ENCODE results near the gene ACOXL.
"Not testable (repeated sequence)": the region's sequence is repeated elsewhere in the genome, so short reads cannot be mapped to it uniquely, and the experiment has no call there.

The ACOXL gene

DNA sequence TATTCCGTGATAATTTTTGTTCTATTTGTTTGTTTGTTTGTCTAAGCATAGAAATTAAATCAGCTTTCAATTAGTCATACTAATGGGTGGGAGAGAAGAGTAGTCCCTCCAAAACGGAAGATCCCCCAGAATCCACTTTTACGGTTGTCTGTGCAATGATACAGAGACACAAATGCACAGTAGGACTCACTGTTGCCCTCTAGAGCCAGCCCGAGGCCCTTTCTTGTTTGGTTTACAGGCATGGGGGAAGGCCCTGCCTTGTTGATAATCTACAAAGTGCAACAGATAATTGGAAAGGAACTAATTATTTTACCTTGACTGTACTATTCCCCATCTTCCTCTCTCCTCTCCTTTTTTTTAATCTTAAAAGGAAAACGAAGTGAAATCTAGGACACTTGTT lies 121.1 kb downstream of the ACOXL start:
- Histone ChIP-seq H3K4me1 (ENCODE audit: control insufficient read depth, insufficient read depth, low read length) (peaks cover 2% of the 10 kb centered on the region), H3K9me3 (ENCODE audit: control insufficient read depth, insufficient read depth, low read length) (no peaks in the 10 kb centered on the region), H3K36me3 (ENCODE audit: control insufficient read depth, insufficient read depth, low read length) (no peaks in the 10 kb centered on the region), H3K27me3 (ENCODE audit: control insufficient read depth, insufficient read depth, low read length) (no peaks in the 10 kb centered on the region), H3K4me3 (ENCODE audit: low read length) (no peak overlapping the region), H3K27ac (ENCODE audit: low read length) (no peak overlapping the region)
- WGBS (ENCODE audit: insufficient coverage, insufficient read length) = no CpG with 5 or more reads among the region's 5 CpGs
- DNase-seq (ENCODE audit: low read depth, low spot score) = no peak

DNA sequence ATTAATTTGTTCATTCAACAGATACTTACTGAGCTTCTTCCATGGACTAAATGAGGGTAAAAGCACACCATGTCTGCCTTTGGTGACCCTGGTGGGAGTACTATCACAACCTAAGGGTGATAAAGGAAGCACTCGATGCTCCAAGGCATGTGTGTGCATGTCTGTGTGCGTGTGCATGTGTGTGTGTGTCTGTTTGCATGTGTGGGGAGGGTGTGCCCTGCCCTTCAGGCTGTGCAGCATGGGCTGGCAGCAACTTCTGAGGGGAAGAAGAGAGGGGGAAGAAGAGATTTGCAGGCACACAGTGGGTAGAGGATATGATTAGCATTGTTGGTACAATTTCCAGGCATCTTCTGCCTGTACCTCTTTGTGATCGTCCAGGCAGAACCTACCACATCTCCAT lies 121.6 kb downstream of the ACOXL start:
- H3K9me3 ChIP-seq (ENCODE audit: control insufficient read depth, insufficient read depth, low read length) = no peaks in the 10 kb centered on the region
- H3K27me3 ChIP-seq (ENCODE audit: control insufficient read depth, insufficient read depth, low read length) = no peaks in the 10 kb centered on the region
- peaks cover 2% of the 10 kb centered on the region for H3K4me1 ChIP-seq (ENCODE audit: control insufficient read depth, insufficient read depth, low read length)
- no peak overlapping the region for H3K27ac ChIP-seq (ENCODE audit: low read length)
- H3K36me3 ChIP-seq (ENCODE audit: control insufficient read depth, insufficient read depth, low read length) = no peaks in the 10 kb centered on the region
- DNase-seq (ENCODE audit: low read depth, low spot score) = no peak
- no peak overlapping the region for H3K4me3 ChIP-seq (ENCODE audit: low read length)
- no CpG with 5 or more reads among the region's 3 CpGs for WGBS (ENCODE audit: insufficient coverage, insufficient read length)

DNA sequence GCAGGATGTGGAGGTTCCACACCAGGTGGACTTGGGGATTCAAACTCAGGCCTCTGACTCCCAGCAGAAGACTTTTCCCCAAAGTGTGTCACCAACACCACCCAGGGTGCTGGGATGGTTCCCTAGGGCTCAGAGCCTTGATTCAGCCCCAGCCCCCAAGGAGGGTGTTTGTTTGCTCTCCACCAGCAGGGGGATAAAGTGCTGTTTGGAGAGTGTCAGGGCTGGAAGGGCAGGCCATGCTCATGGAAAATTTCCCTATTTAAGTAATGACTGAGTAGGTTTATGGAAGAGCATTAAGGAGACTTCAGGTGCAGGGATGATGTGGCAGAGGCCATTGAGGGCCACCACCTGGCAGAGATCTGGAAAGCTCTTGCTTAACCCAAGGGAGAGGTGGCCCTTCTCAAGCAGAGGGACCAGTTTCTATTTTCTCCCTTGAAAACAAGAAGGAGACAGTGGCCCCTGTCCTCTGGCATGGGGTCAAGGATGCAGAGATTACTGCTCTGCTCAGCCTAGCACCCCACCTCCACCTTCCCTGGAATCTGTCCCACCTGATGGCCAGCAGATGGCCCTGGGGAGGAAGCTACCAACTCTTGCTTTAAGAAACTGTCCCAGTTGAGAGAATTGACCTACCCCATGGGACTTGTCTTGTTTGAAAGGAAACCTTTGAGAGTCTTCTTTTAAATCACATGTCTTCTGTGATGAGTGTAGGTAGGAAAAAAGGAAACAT lies 122.1 kb downstream of the ACOXL start:
- H3K4me1 ChIP-seq (ENCODE audit: control insufficient read depth, insufficient read depth, low read length) = peaks cover 5% of the 10 kb centered on the region
- no peak for DNase-seq (ENCODE audit: low read depth, low spot score)
- H3K27me3 ChIP-seq (ENCODE audit: control insufficient read depth, insufficient read depth, low read length) = no peaks in the 10 kb centered on the region

DNA sequence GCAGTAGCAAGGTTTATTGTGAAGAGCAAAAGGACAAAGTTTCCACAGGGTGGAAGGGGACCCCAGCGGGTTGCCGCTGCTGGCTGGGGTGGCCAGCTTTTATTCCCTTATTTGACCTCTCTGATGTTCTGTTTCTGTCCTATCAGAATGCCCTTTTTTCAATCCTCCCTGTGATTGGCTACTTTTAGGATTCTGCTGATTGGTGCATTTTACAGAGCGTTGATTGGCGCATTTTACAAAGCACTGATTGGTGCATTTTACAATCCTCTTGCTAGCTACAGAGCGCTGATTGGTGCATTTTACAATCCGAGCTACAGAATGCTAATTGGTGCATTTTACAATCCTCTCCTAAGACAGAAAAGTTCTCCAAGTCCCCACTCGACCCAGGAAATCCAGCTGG lies 123.5 kb downstream of the ACOXL start:
- not testable (repeated sequence) for H3K4me3 ChIP-seq (ENCODE audit: low read length); DNase-seq (ENCODE audit: low read depth, low spot score); H3K27ac ChIP-seq (ENCODE audit: low read length); H3K9me3 ChIP-seq (ENCODE audit: control insufficient read depth, insufficient read depth, low read length); H3K27me3 ChIP-seq (ENCODE audit: control insufficient read depth, insufficient read depth, low read length); H3K36me3 ChIP-seq (ENCODE audit: control insufficient read depth, insufficient read depth, low read length); H3K4me1 ChIP-seq (ENCODE audit: control insufficient read depth, insufficient read depth, low read length)
- WGBS (ENCODE audit: insufficient coverage, insufficient read length) = no CpG with 5 or more reads among the region's 7 CpGs

More for the DNA sequence above, 122.1 kb downstream of the ACOXL start:
- Histone ChIP-seq H3K27ac (ENCODE audit: low read length) (no peak overlapping the region), H3K36me3 (ENCODE audit: control insufficient read depth, insufficient read depth, low read length) (no peaks in the 10 kb centered on the region), H3K4me3 (ENCODE audit: low read length) (no peak overlapping the region), H3K9me3 (ENCODE audit: control insufficient read depth, insufficient read depth, low read length) (no peaks in the 10 kb centered on the region)

DNA sequence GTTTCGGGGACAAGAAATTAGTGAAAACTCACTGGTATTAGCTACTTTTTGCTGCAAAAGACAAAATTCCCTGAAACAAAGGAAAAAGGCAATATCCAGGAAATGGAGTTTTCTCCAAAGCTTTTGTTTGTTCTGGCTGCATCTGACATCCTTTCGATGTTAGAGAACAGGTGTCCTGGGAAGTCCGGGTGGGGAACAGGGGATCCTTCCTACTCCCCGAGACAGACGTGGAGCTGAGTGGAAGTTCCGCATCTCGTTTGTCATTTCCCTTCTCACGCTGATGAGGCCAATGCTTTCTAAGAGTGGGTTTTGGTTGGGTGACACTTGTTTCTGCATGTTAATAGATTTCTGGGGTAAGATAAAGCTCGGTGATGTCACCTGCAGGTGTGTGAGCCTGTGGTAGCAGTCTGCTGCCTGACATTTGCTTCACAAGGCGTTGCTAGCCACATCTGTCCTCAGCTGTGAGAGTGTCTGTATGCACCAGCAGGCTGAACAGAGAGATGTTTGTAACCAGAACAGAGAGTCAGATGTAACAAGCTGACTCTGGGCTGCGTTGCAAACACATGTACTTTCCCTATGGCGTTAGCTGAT lies 125.9 kb downstream of the ACOXL start:
- no peak for DNase-seq (ENCODE audit: low read depth, low spot score)
- WGBS (ENCODE audit: insufficient coverage, insufficient read length) = no CpG with 5 or more reads among the region's 12 CpGs
- Histone ChIP-seq H3K36me3 (ENCODE audit: control insufficient read depth, insufficient read depth, low read length) (no peaks in the 10 kb centered on the region), H3K27ac (ENCODE audit: low read length) (no peak overlapping the region), H3K9me3 (ENCODE audit: control insufficient read depth, insufficient read depth, low read length) (no peaks in the 10 kb centered on the region), H3K27me3 (ENCODE audit: control insufficient read depth, insufficient read depth, low read length) (no peaks in the 10 kb centered on the region), H3K4me1 (ENCODE audit: control insufficient read depth, insufficient read depth, low read length) (peaks cover 7% of the 10 kb centered on the region), H3K4me3 (ENCODE audit: low read length) (no peak overlapping the region)

DNA sequence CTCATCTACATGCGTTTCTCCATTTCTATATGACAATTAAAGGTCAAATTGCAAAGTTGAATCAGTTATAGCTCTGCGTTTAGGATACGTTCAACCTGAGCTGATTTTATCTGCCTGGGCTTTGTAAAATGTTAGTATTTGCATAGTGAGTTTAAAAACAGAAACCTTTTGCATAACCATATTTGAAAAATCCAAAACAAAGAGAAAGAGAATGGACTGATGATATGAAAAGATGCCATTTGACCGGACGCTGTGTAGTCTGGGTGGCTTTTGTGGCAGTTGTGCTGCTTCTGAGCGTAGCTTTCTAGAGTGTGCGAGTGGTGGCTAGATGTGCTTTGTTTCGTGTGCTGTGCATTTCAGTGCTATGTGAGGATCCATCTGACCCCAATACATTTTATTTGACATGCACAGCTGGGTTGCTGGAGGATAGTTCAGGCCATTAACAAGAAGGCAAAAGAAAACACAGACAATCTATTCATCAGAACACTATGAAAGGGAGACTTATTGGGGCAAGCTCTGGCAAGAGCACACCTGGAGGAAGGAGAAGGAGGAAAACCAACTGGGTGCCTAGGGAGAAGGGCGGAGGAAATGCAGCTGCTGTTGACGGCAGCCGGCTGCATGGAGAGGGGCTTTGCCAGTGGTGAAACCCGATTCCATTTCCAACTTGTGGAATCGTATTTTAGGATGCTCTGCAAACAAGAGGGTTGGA lies 126.8 kb downstream of the ACOXL start:
- no peak overlapping the region for H3K27ac ChIP-seq (ENCODE audit: low read length)
- H3K4me1 ChIP-seq (ENCODE audit: control insufficient read depth, insufficient read depth, low read length) = peaks cover 7% of the 10 kb centered on the region
- WGBS (ENCODE audit: insufficient coverage, insufficient read length) = no CpG with 5 or more reads among the region's 13 CpGs
- H3K4me3 ChIP-seq (ENCODE audit: low read length) = no peak overlapping the region
- H3K27me3 ChIP-seq (ENCODE audit: control insufficient read depth, insufficient read depth, low read length) = no peaks in the 10 kb centered on the region
- H3K36me3 ChIP-seq (ENCODE audit: control insufficient read depth, insufficient read depth, low read length) = no peaks in the 10 kb centered on the region
- no peaks in the 10 kb centered on the region for H3K9me3 ChIP-seq (ENCODE audit: control insufficient read depth, insufficient read depth, low read length)
- DNase-seq (ENCODE audit: low read depth, low spot score) = no peak

DNA sequence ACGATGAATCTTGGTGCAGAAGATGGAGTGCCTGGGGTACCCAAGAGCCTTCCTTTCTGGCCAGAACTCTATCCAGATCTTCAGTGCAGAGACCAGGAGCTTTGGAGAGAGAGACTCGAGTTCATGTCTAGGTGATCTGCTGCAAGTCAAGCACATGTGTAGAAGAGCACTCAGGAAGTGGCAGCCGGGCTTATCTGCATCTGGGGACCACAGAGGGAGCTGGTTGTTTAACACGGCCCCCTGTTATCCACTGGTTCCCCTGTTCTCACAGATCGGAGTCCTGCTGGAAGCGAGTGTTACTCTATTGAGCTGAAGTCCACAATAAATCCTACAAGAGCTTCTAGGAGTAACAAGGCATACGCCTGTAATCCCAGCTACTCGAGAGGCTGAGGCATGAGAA lies 128.3 kb downstream of the ACOXL start:
- Histone ChIP-seq H3K4me3 (ENCODE audit: low read length) (no peak overlapping the region), H3K27ac (ENCODE audit: low read length) (no peak overlapping the region), H3K36me3 (ENCODE audit: control insufficient read depth, insufficient read depth, low read length) (no peaks in the 10 kb centered on the region), H3K27me3 (ENCODE audit: control insufficient read depth, insufficient read depth, low read length) (no peaks in the 10 kb centered on the region), H3K9me3 (ENCODE audit: control insufficient read depth, insufficient read depth, low read length) (no peaks in the 10 kb centered on the region), H3K4me1 (ENCODE audit: control insufficient read depth, insufficient read depth, low read length) (peaks cover 7% of the 10 kb centered on the region)
- no CpG with 5 or more reads among the region's 8 CpGs for WGBS (ENCODE audit: insufficient coverage, insufficient read length)
- DNase-seq (ENCODE audit: low read depth, low spot score) = no peak

DNA sequence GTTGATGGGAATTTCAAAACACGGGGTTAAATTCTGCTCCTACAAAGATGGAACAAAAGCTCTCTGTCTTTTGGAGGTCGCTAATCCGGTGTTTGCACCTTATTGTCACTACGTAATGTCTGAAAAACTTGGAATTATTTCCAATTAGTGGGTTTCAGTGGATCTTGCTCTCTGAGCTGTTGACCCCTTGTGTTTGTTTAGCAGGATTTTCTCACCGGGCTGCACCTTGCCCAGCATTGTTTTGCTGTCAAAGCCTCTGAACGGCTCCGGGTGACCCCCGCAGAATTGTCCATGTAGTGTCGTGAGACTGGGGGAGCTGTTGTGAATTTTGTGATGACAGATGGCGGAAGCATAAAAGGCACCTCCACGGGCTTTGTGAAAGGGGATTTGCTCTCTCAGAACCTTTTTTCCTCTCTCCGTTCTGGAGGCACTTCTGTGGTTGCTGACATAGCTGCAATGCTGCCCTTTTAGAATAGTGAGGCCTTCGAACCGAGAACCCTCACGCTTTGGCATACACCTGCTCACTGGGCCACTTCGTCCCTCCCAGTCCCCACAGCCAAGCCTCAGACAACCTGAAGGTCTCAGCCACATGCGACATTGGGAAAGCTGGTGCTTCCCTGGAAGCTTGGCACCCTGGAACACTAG lies 129.4 kb downstream of the ACOXL start:
- peaks cover 8% of the 10 kb centered on the region for H3K4me1 ChIP-seq (ENCODE audit: control insufficient read depth, insufficient read depth, low read length)
- no peak overlapping the region for H3K27ac ChIP-seq (ENCODE audit: low read length)
- no peak overlapping the region for H3K4me3 ChIP-seq (ENCODE audit: low read length)
- H3K27me3 ChIP-seq (ENCODE audit: control insufficient read depth, insufficient read depth, low read length) = no peaks in the 10 kb centered on the region
- no peaks in the 10 kb centered on the region for H3K36me3 ChIP-seq (ENCODE audit: control insufficient read depth, insufficient read depth, low read length)
- H3K9me3 ChIP-seq (ENCODE audit: control insufficient read depth, insufficient read depth, low read length) = no peaks in the 10 kb centered on the region
- WGBS (ENCODE audit: insufficient coverage, insufficient read length) = no CpG with 5 or more reads among the region's 17 CpGs
- no peak for DNase-seq (ENCODE audit: low read depth, low spot score)

DNA sequence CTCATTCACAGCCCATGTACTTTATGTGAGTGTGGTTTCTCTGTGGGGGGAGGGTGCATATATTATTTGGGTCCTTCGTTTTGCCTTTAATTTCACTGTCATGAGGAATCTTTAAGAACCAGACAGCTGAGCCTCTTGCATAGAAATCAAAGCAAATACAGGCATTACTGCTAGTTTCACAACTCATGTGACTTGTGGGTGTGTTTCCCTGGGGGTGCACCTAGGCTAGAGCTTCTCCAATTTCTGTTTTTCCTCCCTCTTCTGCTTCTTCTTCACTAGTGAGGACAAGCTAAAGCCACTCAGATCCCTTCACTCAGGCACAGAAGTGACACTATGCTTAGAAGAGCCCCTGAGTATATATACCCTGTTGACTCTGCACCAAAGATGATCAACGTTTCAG lies 131.4 kb downstream of the ACOXL start:
- H3K4me3 ChIP-seq (ENCODE audit: low read length) = no peak overlapping the region
- H3K27ac ChIP-seq (ENCODE audit: low read length) = no peak overlapping the region
- no peak for DNase-seq (ENCODE audit: low read depth, low spot score)
- WGBS (ENCODE audit: insufficient coverage, insufficient read length) = no CpG with 5 or more reads among the region's 2 CpGs
- H3K9me3 ChIP-seq (ENCODE audit: control insufficient read depth, insufficient read depth, low read length) = no peaks in the 10 kb centered on the region
- no peaks in the 10 kb centered on the region for H3K27me3 ChIP-seq (ENCODE audit: control insufficient read depth, insufficient read depth, low read length)
- no peaks in the 10 kb centered on the region for H3K36me3 ChIP-seq (ENCODE audit: control insufficient read depth, insufficient read depth, low read length)
- peaks cover 8% of the 10 kb centered on the region for H3K4me1 ChIP-seq (ENCODE audit: control insufficient read depth, insufficient read depth, low read length)

DNA sequence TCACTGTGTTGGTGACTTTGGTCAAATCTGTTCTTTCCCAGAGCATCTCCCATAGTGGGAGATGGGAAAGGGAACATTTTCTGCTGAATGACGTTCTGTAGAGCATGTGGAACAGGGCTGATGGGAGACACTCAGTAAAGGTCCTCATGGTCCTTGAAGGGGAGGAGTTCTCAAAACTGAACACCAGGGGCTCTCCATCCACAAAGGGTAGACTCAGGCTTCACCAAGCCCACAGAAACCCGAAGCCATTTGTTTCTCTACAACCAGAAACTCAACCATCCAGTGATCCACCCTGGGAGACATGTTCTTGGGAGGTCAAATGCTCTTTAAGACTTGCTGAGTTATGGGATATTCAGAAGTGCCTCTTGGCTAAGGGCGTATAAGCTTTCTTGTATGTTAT lies 131.8 kb downstream of the ACOXL start:
- H3K27ac ChIP-seq (ENCODE audit: low read length) = no peak overlapping the region
- no peak overlapping the region for H3K4me3 ChIP-seq (ENCODE audit: low read length)
- peaks cover 7% of the 10 kb centered on the region for H3K4me1 ChIP-seq (ENCODE audit: control insufficient read depth, insufficient read depth, low read length)
- H3K27me3 ChIP-seq (ENCODE audit: control insufficient read depth, insufficient read depth, low read length) = no peaks in the 10 kb centered on the region
- DNase-seq (ENCODE audit: low read depth, low spot score) = no peak
- no peaks in the 10 kb centered on the region for H3K36me3 ChIP-seq (ENCODE audit: control insufficient read depth, insufficient read depth, low read length)
- no CpG with 5 or more reads among the region's 3 CpGs for WGBS (ENCODE audit: insufficient coverage, insufficient read length)
- no peaks in the 10 kb centered on the region for H3K9me3 ChIP-seq (ENCODE audit: control insufficient read depth, insufficient read depth, low read length)

All from iPS DF 6.9 (cell line).